Measurements from ENCODE around the gene NIPSNAP3A. TPM values are rescaled to one million over a fixed set of nuclear protein-coding genes. Genes with fewer than 3 reads are reported as not detected.

Gene NIPSNAP3A
- 54.4 and 55.7 TPM in 2 replicates for total RNA-seq

DNA sequence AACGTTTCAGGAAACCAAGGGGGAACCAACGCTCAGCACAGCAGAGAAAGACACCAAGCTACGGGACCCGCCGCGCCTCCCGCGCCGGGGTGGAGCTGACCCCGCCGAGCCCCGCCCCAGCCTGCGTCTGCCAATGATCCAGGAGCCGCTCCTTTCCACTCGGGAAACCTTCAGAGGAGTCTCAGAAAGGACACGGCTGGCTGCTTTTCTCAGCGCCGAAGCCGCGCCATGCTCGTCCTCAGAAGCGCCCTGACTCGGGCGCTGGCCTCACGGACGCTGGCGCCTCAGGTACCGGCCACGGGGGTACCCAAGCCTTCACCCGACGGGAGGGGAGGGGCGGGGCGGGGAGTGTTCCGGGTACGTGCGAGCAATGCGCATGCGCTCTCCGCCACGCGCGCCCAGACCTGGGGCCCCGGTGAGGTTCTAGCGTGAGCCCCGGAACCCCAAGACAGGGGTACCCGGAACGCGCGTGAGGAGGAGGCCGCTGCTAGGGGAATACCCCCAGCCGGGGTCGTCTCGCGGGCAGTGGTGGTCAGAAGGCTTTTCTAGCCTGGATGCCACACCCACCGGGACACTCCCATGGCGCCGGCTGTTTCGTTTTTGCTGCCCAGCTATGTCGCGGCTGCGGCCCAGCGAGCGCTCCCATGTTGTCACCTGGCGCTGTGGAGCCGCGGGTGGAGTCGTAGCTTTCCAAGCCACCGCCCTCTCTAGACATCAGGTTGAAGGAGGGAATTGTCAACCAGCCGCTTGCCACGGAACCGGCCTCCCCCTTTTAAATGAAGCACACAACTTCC, at the start of gene NIPSNAP3A:
Gene NIPSNAP3A, plus strand, starts transcription at position 119 of the 794 bp plus-strand sequence. Its CDS starts 110 bp downstream, at position 229.

Other genes starting within 250 kb of the NIPSNAP3A start
- not detected in 2 replicates for gene OR13F1, start 243.4 kb upstream of the NIPSNAP3A start, total RNA-seq
- gene OR13C4, start 220.5 kb upstream of the NIPSNAP3A start, total RNA-seq, result not detected in 2 replicates
- not detected in 2 replicates for gene OR13C3, start 210.8 kb upstream of the NIPSNAP3A start, total RNA-seq
- gene OR13C8, start 178.5 kb upstream of the NIPSNAP3A start, total RNA-seq, result not detected in 2 replicates
- not detected in 2 replicates for gene OR13C5, start 148.3 kb upstream of the NIPSNAP3A start, total RNA-seq
- not detected in 2 replicates for gene OR13C2, start 142.1 kb upstream of the NIPSNAP3A start, total RNA-seq
- gene OR13C9, start 129.5 kb upstream of the NIPSNAP3A start, total RNA-seq, result not detected in 2 replicates
- gene OR13D1, start 53.2 kb upstream of the NIPSNAP3A start, total RNA-seq, result not detected in 2 replicates
- 2.8 and 4.6 TPM in 2 replicates for gene NIPSNAP3B, start 16.4 kb downstream of the NIPSNAP3A start, total RNA-seq
- gene ABCA1, start 180.5 kb downstream of the NIPSNAP3A start, total RNA-seq, result 62.4 and 77.1 TPM in 2 replicates

All from hair follicle dermal papilla cell (primary cell).